AG10803 (cell line): ENCODE measurements around the gene TMCO4.

ENCODE experiments used
- DNase-seq: peaks from one replicate; pipeline ENCODE4 v3.0.0; 2010; ENCODE audit warnings: low read depth
- H3K4me3 ChIP-seq: 2 replicates; pipeline ENCODE4 v1.5.1; 2011; ENCODE audit warnings: mild to moderate bottlenecking, low read length, control low read depth
- TF ChIP-seq, protein P1 (sequence below): conservative IDR thresholded peaks from 2 replicates; pipeline ENCODE4 v1.5.1; 2011; ENCODE audit warnings: mild to moderate bottlenecking, low read length, control low read depth, inconsistent platforms

The TMCO4 gene

DNA sequence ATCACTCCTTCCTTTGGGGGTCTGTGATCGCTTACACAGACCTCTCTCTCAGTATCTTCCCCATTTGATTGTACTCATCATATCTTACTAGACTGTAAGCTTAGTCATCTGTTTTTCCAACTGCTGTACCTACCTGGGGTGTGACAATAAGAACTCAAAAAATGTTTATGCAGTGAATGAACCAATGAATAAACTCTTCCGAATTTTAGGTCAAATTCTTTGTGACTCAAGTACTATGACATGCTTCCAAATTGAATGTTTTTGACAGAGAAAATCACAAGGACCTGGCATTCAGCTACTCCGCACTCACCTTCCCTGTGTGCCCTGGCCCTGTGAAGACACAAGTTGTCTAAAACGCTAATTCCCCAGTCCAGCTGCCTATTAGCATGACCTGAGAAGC, 42.1 kb downstream of the TMCO4 start:
- TF ChIP-seq, protein P1, sequence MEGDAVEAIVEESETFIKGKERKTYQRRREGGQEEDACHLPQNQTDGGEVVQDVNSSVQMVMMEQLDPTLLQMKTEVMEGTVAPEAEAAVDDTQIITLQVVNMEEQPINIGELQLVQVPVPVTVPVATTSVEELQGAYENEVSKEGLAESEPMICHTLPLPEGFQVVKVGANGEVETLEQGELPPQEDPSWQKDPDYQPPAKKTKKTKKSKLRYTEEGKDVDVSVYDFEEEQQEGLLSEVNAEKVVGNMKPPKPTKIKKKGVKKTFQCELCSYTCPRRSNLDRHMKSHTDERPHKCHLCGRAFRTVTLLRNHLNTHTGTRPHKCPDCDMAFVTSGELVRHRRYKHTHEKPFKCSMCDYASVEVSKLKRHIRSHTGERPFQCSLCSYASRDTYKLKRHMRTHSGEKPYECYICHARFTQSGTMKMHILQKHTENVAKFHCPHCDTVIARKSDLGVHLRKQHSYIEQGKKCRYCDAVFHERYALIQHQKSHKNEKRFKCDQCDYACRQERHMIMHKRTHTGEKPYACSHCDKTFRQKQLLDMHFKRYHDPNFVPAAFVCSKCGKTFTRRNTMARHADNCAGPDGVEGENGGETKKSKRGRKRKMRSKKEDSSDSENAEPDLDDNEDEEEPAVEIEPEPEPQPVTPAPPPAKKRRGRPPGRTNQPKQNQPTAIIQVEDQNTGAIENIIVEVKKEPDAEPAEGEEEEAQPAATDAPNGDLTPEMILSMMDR, result no peak
- no peak for DNase-seq
- no peak overlapping the region for H3K4me3 ChIP-seq

- no peak overlapping the region for H3K4me3 ChIP-seq
- TF ChIP-seq, protein P1, result no peak
- peak; percentile 48 for DNase-seq
Measured at GRCh38 chr1:19756480-19756879, 43.2 kb downstream of the TMCO4 start.

DNA sequence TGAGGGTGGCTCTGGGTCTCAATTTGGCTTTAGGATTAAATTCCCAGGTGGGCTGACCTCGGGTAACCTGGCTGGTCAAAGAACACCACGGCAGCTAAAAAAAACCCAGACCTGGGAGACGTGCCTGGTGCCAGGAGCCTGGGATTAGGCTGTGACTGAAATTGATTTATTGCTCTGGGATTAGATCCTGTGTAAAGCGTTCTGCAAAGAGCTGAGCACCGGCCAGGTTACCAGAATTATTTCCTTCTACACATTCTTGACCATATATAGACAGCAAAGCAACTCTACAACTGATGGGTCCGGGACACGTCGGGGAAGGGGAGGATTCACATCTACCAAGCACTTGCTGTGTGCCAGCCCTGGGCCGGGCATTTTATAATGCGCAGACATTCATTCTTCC, 45.2 kb downstream of the TMCO4 start:
- no peak for DNase-seq
- H3K4me3 ChIP-seq, result no peak overlapping the region
- TF ChIP-seq, protein P1, result no peak

DNA sequence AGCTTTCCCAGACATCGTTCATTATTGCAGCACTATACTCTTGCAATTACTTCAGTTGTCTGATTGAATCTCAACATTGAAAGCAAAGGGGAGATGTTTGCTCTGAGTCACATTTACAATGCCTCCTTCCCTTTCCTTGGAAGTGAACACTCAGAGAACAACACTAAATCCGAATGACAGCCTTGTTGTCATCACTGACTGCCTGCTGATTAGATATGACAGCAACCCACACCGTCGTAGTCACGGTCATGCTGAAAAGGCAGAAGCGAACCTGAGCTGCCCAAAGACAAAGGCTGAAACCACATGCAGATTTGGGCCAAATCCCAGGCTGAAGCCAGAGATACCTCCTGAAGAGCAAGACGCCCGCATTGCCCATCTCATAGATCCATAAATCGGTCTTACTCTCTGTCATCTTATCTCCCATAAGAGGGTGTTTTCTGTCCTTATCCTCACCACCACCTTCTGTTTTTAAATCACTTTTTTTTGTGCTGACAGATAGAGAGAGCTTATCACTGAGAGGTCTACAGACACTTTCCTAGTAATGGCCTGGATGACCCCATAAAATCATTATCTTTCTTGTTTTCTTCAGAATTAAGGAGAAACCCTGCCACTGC, 47.5 kb downstream of the TMCO4 start:
- no peak for DNase-seq
- TF ChIP-seq, protein P1, result no peak
- H3K4me3 ChIP-seq, result no peak overlapping the region

DNA sequence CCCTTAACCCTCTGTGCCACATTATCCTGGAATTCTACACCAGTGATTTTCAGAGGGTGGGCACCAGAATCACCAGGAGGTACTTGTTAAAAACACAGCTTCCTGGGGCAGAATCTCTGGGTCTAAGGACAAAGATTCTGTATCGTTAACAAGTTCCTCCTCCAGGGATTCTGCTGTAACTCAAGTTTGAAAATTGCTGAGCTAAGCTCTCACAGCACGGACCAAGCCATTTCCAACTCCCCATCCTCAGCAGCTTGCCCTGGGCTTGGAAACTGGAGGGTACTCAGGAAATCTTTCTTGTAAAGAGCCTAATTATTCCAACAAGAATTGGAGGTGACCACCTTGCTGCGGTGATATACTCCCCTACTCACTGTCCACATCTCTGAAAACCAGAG, 48.8 kb downstream of the TMCO4 start:
- DNase-seq, result no peak
- TF ChIP-seq, protein P1, result no peak
- H3K4me3 ChIP-seq, result no peak overlapping the region

GRCh38 chr1:19750101-19750881, 49.4 kb downstream of the TMCO4 start:
- no peak overlapping the region for H3K4me3 ChIP-seq
- peak; percentile 46 for DNase-seq
- TF ChIP-seq, protein P1, result no peak

DNA sequence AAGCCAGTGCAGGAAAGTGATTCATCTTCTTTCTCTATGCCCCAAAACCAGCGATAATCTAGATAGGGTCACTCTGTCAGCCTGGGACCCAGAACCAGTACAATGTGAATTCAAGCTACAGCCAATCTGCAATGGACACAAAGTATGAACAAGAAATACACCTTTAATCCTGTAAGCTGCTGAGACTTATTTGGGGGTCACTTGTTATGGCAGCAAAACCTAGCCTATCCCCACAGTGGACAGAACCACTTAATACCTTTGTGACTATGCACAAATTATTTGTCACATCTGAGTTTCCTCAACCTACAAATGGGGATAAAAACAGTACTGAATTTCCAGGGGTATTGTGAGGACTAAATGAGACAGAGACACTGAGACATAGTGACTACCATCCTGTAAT, 50.0 kb downstream of the TMCO4 start:
- no peak for DNase-seq
- H3K4me3 ChIP-seq, result no peak overlapping the region
- TF ChIP-seq, protein P1, result no peak
